ELR (cell line): ENCODE results near the gene GAB4.

ENCODE experiments used
- DNase-seq: peaks from one replicate; pipeline ENCODE4 v3.0.0-alpha.2; 2015; ENCODE audit warnings: low read depth

The GAB4 gene

GRCh38 chr22:16988257-16988656 lies 19.8 kb downstream of the GAB4 start:
- no peak for DNase-seq

GRCh38 chr22:16987822-16988221 lies 20.2 kb downstream of the GAB4 start:
- DNase-seq, result no peak

- DNase-seq, result no peak
Measured at GRCh38 chr22:16975155-16975885, 32.7 kb downstream of the GAB4 start.

- no peak for DNase-seq
Measured at GRCh38 chr22:16974298-16975084, 33.5 kb downstream of the GAB4 start.

GRCh38 chr22:16973591-16974297 lies 34.3 kb downstream of the GAB4 start:
- DNase-seq, result no peak

- DNase-seq, result no peak
Measured at GRCh38 chr22:16972311-16972710, 35.7 kb downstream of the GAB4 start.

- DNase-seq, result no peak
Measured at GRCh38 chr22:16970446-16970845, 37.6 kb downstream of the GAB4 start.

GRCh38 chr22:16969508-16970327 lies 38.3 kb downstream of the GAB4 start:
- no peak for DNase-seq

- no peak for DNase-seq
Measured at GRCh38 chr22:16968218-16968595, 39.8 kb downstream of the GAB4 start.

- DNase-seq, result no peak
Measured at GRCh38 chr22:16967453-16968217, 40.4 kb downstream of the GAB4 start.

- no peak for DNase-seq
Measured at GRCh38 chr22:16966251-16966650, 41.8 kb downstream of the GAB4 start.

- DNase-seq, result no peak
Measured at GRCh38 chr22:16965560-16965959, 42.5 kb downstream of the GAB4 start.

- DNase-seq, result no peak
Measured at GRCh38 chr22:16965083-16965482, 42.9 kb downstream of the GAB4 start.

GRCh38 chr22:16964366-16964765 lies 43.7 kb downstream of the GAB4 start:
- DNase-seq, result no peak

GRCh38 chr22:16963189-16963945 lies 44.7 kb downstream of the GAB4 start:
- no peak for DNase-seq

- no peak for DNase-seq
Measured at GRCh38 chr22:16962501-16962900, 45.5 kb downstream of the GAB4 start.

GRCh38 chr22:16961477-16962186 lies 46.4 kb downstream of the GAB4 start:
- no peak for DNase-seq

GRCh38 chr22:16960884-16961249 lies 47.2 kb downstream of the GAB4 start:
- no peak for DNase-seq

GRCh38 chr22:16960220-16960883 lies 47.7 kb downstream of the GAB4 start:
- DNase-seq, result no peak
